ENCODE results near the gene SSH2.

The SSH2 gene

DNA sequence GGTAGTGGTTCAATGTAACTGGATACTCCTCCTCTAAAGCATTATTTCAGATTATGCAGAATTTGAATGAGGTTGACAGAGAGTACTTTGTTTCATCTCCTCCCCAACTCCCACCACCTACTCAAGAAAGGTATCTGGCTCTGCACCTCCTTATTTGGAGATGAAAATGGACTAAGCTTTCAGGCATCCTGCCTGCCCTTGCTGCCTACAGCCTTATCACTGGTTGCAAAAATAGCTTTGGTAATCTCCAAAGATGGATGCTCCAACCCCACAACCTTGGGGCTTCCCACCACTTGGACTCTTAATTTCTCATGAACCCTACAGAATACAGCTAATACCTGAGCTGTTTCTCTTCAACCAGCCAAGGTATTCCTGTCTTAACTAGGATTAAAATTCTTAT, 262.1 kb downstream of the SSH2 start:
- TF ChIP-seq, protein P1, sequence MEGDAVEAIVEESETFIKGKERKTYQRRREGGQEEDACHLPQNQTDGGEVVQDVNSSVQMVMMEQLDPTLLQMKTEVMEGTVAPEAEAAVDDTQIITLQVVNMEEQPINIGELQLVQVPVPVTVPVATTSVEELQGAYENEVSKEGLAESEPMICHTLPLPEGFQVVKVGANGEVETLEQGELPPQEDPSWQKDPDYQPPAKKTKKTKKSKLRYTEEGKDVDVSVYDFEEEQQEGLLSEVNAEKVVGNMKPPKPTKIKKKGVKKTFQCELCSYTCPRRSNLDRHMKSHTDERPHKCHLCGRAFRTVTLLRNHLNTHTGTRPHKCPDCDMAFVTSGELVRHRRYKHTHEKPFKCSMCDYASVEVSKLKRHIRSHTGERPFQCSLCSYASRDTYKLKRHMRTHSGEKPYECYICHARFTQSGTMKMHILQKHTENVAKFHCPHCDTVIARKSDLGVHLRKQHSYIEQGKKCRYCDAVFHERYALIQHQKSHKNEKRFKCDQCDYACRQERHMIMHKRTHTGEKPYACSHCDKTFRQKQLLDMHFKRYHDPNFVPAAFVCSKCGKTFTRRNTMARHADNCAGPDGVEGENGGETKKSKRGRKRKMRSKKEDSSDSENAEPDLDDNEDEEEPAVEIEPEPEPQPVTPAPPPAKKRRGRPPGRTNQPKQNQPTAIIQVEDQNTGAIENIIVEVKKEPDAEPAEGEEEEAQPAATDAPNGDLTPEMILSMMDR (IDR thresholded peaks at IDR 0.05) = no peak
- no peak overlapping the region for H3K27ac ChIP-seq
- no peak overlapping the region for H3K4me3 ChIP-seq
- DNase-seq (ENCODE audit: low spot score) = no peak

DNA sequence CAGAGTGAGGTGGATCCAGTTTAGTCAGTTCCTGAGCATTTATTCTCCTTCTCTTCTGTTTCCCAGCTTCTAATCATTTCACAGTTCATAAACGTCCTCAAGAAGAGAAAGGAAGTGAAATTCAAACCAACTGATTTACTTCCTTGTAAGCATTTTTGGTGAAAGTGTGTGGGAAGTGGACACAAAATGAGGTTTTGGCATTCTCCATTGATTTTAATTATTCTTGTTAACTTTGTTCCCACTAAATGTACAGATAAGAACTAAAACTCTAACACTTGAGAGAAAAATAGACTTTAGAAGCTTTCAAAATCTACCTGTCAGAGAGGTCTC, 264.6 kb downstream of the SSH2 start:
- TF ChIP-seq, protein P1 (IDR thresholded peaks at IDR 0.05) = no peak
- Histone ChIP-seq H3K4me3 (no peak overlapping the region), H3K27ac (no peak overlapping the region)
- no peak for DNase-seq (ENCODE audit: low spot score)

DNA sequence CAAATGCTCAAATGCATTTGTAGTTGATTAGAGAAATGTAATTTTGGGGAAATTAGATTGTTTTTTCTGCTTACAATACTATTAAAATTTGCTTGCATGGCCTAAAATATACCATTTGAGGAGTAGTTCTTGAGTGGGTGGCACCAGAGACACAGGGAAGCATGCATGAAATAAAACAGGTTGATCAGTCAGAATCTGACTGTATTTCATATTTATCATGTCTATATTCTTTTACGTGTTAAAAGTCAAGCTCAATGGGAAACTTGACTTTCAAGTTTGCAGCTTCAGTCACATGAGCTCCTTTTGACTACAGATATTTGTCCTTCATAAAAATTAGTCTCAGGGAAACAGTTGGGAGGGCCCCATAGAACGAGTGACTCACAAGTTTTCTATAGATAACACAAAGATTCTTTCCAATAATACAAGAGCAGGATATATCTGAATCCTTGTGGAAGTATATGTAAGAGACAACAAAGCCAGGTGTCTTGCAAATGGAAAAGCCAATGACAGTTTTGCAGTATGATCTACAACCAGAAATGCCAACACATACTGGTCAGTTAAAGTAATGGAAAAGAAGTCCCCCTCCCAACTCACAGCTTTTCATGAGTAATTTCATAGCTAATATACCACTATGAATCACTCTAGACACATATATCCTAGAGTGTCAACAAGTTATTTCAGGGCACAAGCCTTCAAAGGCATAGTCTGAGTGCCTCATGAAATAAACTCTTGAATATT, 265.1 kb downstream of the SSH2 start:
- DNase-seq (ENCODE audit: low spot score) = no peak
- TF ChIP-seq, protein P1 (IDR thresholded peaks at IDR 0.05) = no peak
- Histone ChIP-seq H3K4me3 (no peak overlapping the region), H3K27ac (no peak overlapping the region)

DNA sequence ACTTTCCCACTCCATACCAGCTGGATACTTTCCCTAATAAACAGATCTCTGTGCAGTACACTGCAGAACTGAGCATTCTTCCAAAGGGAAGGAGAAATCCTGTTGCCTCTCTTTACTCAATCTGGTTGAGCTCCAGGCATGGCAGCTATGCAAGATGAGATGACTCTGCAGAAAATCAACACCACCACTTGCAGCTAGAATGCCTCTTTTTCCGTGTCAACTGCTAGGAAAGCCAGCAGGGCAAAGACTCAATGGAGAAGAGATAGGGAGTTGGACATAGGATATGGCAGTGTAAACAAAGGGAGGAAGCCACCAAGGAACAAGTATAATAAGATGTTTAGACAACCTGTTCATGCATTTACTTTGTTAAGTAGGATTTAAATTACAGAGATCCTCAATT, 266.9 kb downstream of the SSH2 start:
- Histone ChIP-seq H3K4me3 (no peak overlapping the region), H3K27ac (no peak overlapping the region)
- no peak for DNase-seq (ENCODE audit: low spot score)
- TF ChIP-seq, protein P1 (IDR thresholded peaks at IDR 0.05) = no peak

DNA sequence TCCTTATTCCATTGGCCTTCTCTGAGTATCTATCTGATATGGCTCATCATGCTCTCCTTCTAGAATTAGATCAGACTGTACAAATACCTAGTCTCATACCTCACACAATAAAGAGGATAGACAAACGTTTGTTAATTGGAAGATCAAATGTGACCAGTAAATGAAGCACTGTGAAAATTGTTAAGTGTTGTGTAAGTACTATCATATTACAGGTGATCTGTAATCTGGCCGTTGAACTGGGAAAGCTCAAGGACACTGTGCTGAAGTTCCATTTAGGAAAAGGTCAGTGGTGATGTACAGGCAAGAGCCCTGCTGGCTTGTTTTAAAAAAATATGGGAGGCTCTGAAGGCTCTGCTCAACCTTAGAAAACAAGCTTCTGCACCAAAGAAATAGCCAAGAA, 268.8 kb downstream of the SSH2 start:
- Histone ChIP-seq H3K4me3 (no peak overlapping the region), H3K27ac (no peak overlapping the region)
- DNase-seq (ENCODE audit: low spot score) = no peak
- TF ChIP-seq, protein P1 (IDR thresholded peaks at IDR 0.05) = no peak

DNA sequence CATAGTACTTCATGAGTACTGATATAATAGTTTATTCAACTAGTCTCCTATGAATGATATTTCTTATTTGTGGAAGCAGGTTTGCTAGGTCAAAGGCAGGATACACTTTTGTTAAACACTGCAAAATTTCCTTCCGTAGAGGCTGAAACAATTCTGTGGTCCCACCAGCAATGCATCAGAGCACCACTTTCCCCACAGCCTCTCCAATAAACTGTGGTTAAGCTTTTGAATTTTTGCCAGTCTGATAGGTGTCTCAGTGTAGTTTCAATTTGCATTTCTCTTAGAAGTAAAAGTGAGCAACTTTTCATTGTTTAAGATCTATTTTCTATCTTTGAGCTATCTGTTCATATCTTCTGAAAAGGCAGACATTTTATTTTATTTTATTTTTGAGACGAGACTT, 270.9 kb downstream of the SSH2 start:
- no peak for DNase-seq (ENCODE audit: low spot score)
- TF ChIP-seq, protein P1 (IDR thresholded peaks at IDR 0.05) = no peak
- H3K27ac ChIP-seq = no peak overlapping the region
- no peak overlapping the region for H3K4me3 ChIP-seq

DNA sequence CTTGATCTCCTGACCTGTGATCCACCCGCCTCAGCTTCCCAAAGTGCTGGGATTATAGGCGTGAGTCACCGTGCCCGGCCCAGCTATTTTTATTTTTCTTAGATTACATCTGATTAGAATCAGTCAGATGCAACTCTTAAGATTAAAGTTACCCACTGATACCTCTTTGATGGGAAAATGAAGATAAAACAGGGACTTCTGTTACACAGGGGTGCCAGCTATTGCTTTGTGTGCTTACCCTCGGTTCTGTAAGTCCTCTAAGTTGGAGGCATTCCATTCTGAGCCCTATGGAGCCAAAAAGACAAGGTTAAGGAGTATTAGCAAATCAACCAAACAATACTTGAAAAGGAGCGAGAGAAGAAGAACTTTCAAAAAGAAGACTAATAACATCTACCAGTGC, 274.7 kb downstream of the SSH2 start:
- H3K27ac ChIP-seq = no peak overlapping the region
- no peak overlapping the region for H3K4me3 ChIP-seq
- TF ChIP-seq, protein P1 (IDR thresholded peaks at IDR 0.05) = no peak
- no peak for DNase-seq (ENCODE audit: low spot score)

All from coronary artery (tissue), 2 donors.